Stimulated activated naive B cell treated with anti-CD40 and anti-IgM and Interleukin-4, amounts not matched to agents 10 μg/mL and 1 μg/mL and 100 μg/mL, for 72 hours (primary cell): ENCODE results near the gene CLIP4.

ENCODE experiments used
- ATAC-seq, 2 donors: fragments of 150-1000 bp; cut with Tn5 transposase; replicated peaks; 2 replicates each; pipeline ENCODE4 v1.10.0; 2021; ENCODE audit warnings: moderate library complexity in 1 of 2
- DNase-seq: peaks from one replicate; pipeline ENCODE4 v3.0.0; 2021
- H3K27ac Mint-ChIP-seq: one replicate; pipeline ENCODE4 v1.8.0; 2022; ENCODE audit warnings: mild to moderate bottlenecking, mixed read lengths
- H3K27me3 Mint-ChIP-seq, 2 donors: one replicate each; pipeline ENCODE4 v1.8.0; 2022; ENCODE audit warnings: mixed read lengths in 2 of 2
- H3K36me3 Mint-ChIP-seq, 2 donors: one replicate each; pipeline ENCODE4 v1.8.0; 2022; ENCODE audit warnings: mixed read lengths in 2 of 2, mild to moderate bottlenecking in 1 of 2
- H3K4me1 Mint-ChIP-seq, 2 donors: one replicate each; pipeline ENCODE4 v1.8.0; 2022; ENCODE audit warnings: mixed read lengths in 2 of 2, mild to moderate bottlenecking in 1 of 2
- H3K4me3 Mint-ChIP-seq, 2 donors: one replicate each; pipeline ENCODE4 v1.8.0; 2022; ENCODE audit warnings: mild to moderate bottlenecking in 2 of 2, mixed read lengths in 2 of 2, moderate library complexity in 1 of 2
- H3K9me3 Mint-ChIP-seq, 2 donors: one replicate each; pipeline ENCODE4 v1.8.0; 2022; ENCODE audit warnings: mixed read lengths in 2 of 2, mild to moderate bottlenecking in 1 of 2

Gene CLIP4

GRCh38 chr2:29233428-29233827 lies 118.2 kb downstream of the CLIP4 start:
- Mint-ChIP-seq H3K27ac (no peak overlapping the region), H3K4me1 (no peaks in the 10 kb centered on the region), H3K36me3 (no peaks in the 10 kb centered on the region), H3K4me3 (no peak overlapping the region), H3K9me3 (no peaks in the 10 kb centered on the region), H3K27me3 (peaks cover 20 to 33% of the 10 kb centered on the region in 2 donors)
- ATAC-seq (no peak), DNase-seq (no peak)

DNA sequence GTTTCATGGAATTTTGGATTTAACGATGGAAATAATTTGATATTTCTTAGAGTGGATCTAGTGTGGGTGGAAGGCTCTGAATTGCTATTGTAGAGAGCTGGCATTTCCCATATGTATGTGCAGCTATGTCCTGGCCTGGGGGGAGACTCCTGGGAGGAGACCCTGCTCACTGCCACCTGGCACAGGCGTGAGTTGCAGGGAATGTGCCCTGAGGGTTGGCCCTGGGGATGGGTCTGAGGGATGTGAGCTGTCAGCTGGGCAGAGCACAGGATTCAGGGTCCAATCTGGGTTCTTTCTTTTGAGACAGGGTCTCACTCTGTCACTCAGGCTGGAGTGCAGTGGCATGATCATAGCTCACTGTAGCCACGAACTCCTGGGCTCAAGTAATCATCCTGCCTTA lies 120.2 kb downstream of the CLIP4 start:
- DNase-seq (no peak), ATAC-seq (no peak)
- H3K4me3 Mint-ChIP-seq, result no peak overlapping the region
- H3K36me3 Mint-ChIP-seq, result no peaks in the 10 kb centered on the region
- peaks cover 20 to 29% of the 10 kb centered on the region in 2 donors for H3K27me3 Mint-ChIP-seq
- no peaks in the 10 kb centered on the region for H3K9me3 Mint-ChIP-seq
- H3K27ac Mint-ChIP-seq, result no peak overlapping the region
- H3K4me1 Mint-ChIP-seq, result no peaks in the 10 kb centered on the region

DNA sequence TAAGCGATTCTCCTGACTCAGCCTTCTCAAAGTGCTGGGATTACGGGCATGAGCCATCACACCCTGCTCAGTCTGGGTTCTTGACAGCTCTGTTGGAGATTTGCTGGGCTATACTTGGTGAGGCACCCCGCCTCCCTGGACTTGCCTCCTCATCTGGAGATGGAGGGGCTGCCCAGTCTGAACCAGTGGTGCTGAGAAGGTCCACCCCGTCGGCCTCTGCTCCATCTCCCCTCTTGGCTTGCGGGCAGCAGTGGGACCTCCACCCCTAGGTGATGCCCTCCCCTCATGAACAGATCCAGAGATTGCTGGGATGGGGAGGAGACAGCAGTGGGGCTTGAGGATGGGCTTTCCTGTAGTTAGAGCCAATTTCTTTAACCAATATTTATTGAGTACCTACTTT lies 120.9 kb downstream of the CLIP4 start:
- H3K36me3 Mint-ChIP-seq, result no peaks in the 10 kb centered on the region
- ATAC-seq, result no peak
- DNase-seq, result no peak
- no peak overlapping the region for H3K27ac Mint-ChIP-seq
- H3K9me3 Mint-ChIP-seq, result no peaks in the 10 kb centered on the region
- peaks cover 17 to 28% of the 10 kb centered on the region in 2 donors for H3K27me3 Mint-ChIP-seq
- H3K4me1 Mint-ChIP-seq, result no peaks in the 10 kb centered on the region
- H3K4me3 Mint-ChIP-seq, result no peak overlapping the region

- no peaks in the 10 kb centered on the region for H3K4me1 Mint-ChIP-seq
- peaks cover 17 to 34% of the 10 kb centered on the region in 2 donors for H3K27me3 Mint-ChIP-seq
- ATAC-seq (no peak), DNase-seq (no peak)
- H3K4me3 Mint-ChIP-seq, result no peak overlapping the region
- no peak overlapping the region for H3K27ac Mint-ChIP-seq
- H3K9me3 Mint-ChIP-seq, result no peaks in the 10 kb centered on the region
- H3K36me3 Mint-ChIP-seq, result no peaks in the 10 kb centered on the region
These were observed 123.3 kb downstream of the CLIP4 start for GRCh38 chr2:29238497-29238896.
